ENCODE data around the gene NOL8. TPM values are rescaled to one million over a fixed set of nuclear protein-coding genes. Genes with fewer than 3 reads are reported as not detected.

Gene NOL8
- total RNA-seq, 1 experiment from 2014 or later, result 30.6 TPM

GRCh38 chr9:92265154-92265553 is 60.0 kb downstream of the NOL8 start:
- TF ChIP-seq POLR2AphosphoS5 (IDR thresholded peaks at IDR 0.05; ENCODE audit: low read depth, low read length), result no peak
- no peak for TF ChIP-seq CTCF (IDR thresholded peaks at IDR 0.05)
- TF ChIP-seq SIN3A (IDR thresholded peaks at IDR 0.05; ENCODE audit: borderline replicate concordance, insufficient read depth, low read depth, low read length), result no peak
- TF ChIP-seq REST (IDR thresholded peaks at IDR 0.05; ENCODE audit: insufficient read depth in 1 of 2, low read depth in 2 of 2, low read length in 1 of 2), result no peak
- TF ChIP-seq TCF7L2 (IDR thresholded peaks at IDR 0.05; ENCODE audit: low read depth, low read length), result no peak
- DNase-seq (ENCODE audit: low read depth, low spot score) (no peak), ATAC-seq (no peak)
- H3K4me3 ChIP-seq (ENCODE audit: low read depth in 2 of 2, low read length in 2 of 2), result no peak overlapping the region
- POLR2A ChIA-PET, result no interaction called here
- CTCF ChIA-PET, result no interaction called here
- in situ Hi-C loops (cut with HindIII; ENCODE audit: low pct_unique_long_range_greater_than_20kb, low sequenced_read_pairs), result no loop called here
- no peaks in the 10 kb centered on the region for H3K9me3 ChIP-seq (ENCODE audit: control insufficient read depth, insufficient read depth, low read depth, low read length)
- peaks cover 35% of the 10 kb centered on the region for H3K36me3 ChIP-seq (ENCODE audit: control insufficient read depth, insufficient read depth, low read length)
- BruUV-seq (replicated peaks), result no TSS peak
- H3K4me1 ChIP-seq (ENCODE audit: control insufficient read depth, insufficient read depth, low read length), result no peaks in the 10 kb centered on the region
- intact Hi-C loops (cut with micrococcal nuclease; ENCODE audit: unreplicated experiment), result no loop called here
- H3K27me3 ChIP-seq (ENCODE audit: control insufficient read depth, insufficient read depth, low read length), result no peaks in the 10 kb centered on the region
- no peak overlapping the region for H3K27ac ChIP-seq (ENCODE audit: low read length)

GRCh38 chr9:92263131-92263530 is 62.0 kb downstream of the NOL8 start:
- POLR2A ChIA-PET, result no interaction called here
- TF ChIP-seq REST (IDR thresholded peaks at IDR 0.05; ENCODE audit: insufficient read depth in 1 of 2, low read depth in 2 of 2, low read length in 1 of 2), result no peak
- TF ChIP-seq CTCF (IDR thresholded peaks at IDR 0.05), result no peak
- no peak for TF ChIP-seq TCF7L2 (IDR thresholded peaks at IDR 0.05; ENCODE audit: low read depth, low read length)
- TF ChIP-seq SIN3A (IDR thresholded peaks at IDR 0.05; ENCODE audit: borderline replicate concordance, insufficient read depth, low read depth, low read length), result no peak
- TF ChIP-seq POLR2AphosphoS5 (IDR thresholded peaks at IDR 0.05; ENCODE audit: low read depth, low read length), result no peak
- no peaks in the 10 kb centered on the region for H3K4me1 ChIP-seq (ENCODE audit: control insufficient read depth, insufficient read depth, low read length)
- no TSS peak for BruUV-seq (replicated peaks)
- DNase-seq (ENCODE audit: low read depth, low spot score) (no peak), ATAC-seq (no peak)
- intact Hi-C loops (cut with micrococcal nuclease; ENCODE audit: unreplicated experiment), result no loop called here
- CTCF ChIA-PET, result no interaction called here
- peaks cover 34% of the 10 kb centered on the region for H3K36me3 ChIP-seq (ENCODE audit: control insufficient read depth, insufficient read depth, low read length)
- no peak overlapping the region for H3K27ac ChIP-seq (ENCODE audit: low read length)
- H3K4me3 ChIP-seq (ENCODE audit: low read depth in 2 of 2, low read length in 2 of 2), result no peak overlapping the region
- H3K27me3 ChIP-seq (ENCODE audit: control insufficient read depth, insufficient read depth, low read length), result no peaks in the 10 kb centered on the region
- no peaks in the 10 kb centered on the region for H3K9me3 ChIP-seq (ENCODE audit: control insufficient read depth, insufficient read depth, low read depth, low read length)
- in situ Hi-C loops (cut with HindIII; ENCODE audit: low pct_unique_long_range_greater_than_20kb, low sequenced_read_pairs), result no loop called here

All from Panc1 (cell line).